Astrocyte (in vitro differentiated cells and primary cell): Measurements from ENCODE around the gene CABP1. TPM values are rescaled to one million over a fixed set of nuclear protein-coding genes. Genes with fewer than 3 reads are reported as not detected.

Source experiments
- DNase-seq: peaks from one replicate; pipeline ENCODE4 v3.0.0-alpha.2; 2010; ENCODE audit warnings: low read depth
- FAIRE-seq: peaks from 2 replicates; lab custom pipeline; 2011; peaks lifted over from hg19 to GRCh38; lab: Jason Lieb, UNC
- H2AFZ ChIP-seq: 2 replicates; pipeline ENCODE4 v1.6.0; 2012; ENCODE audit warnings: low read depth, low read length, inconsistent platforms
- H3K27ac ChIP-seq: 2 replicates; pipeline ENCODE4 v1.5.1; 2011; ENCODE audit warnings: low read depth, low read length, inconsistent platforms
- H3K27me3 ChIP-seq: 2 replicates; pipeline ENCODE4 v1.6.0; 2011; ENCODE audit warnings: low read length, inconsistent platforms; ENCODE audit not compliant: insufficient read depth
- H3K36me3 ChIP-seq: 2 replicates; pipeline ENCODE4 v1.5.1; 2011; ENCODE audit warnings: low read length, inconsistent platforms; ENCODE audit not compliant: insufficient read depth
- H3K4me1 ChIP-seq: 2 replicates; pipeline ENCODE4 v1.5.1; 2011; ENCODE audit warnings: low read length, inconsistent platforms; ENCODE audit not compliant: insufficient read depth
- H3K4me2 ChIP-seq: 2 replicates; pipeline ENCODE4 v1.6.0; 2012; ENCODE audit warnings: low read length, inconsistent platforms
- H3K4me3 ChIP-seq: 2 replicates; pipeline ENCODE4 v1.5.1; 2011; ENCODE audit warnings: low read depth, mild to moderate bottlenecking, low read length, inconsistent platforms; ENCODE audit not compliant: insufficient read depth
- H3K79me2 ChIP-seq: 2 replicates; pipeline ENCODE4 v1.6.0; 2012; ENCODE audit warnings: mild to moderate bottlenecking, low read length, inconsistent platforms; ENCODE audit not compliant: insufficient read depth
- H3K9ac ChIP-seq: 2 replicates; pipeline ENCODE4 v1.6.0; 2012; ENCODE audit warnings: mild to moderate bottlenecking, low read length, inconsistent platforms
- H3K9me3 ChIP-seq: 2 replicates; pipeline ENCODE4 v1.5.1; 2012; ENCODE audit warnings: low read depth, mild to moderate bottlenecking, low read length, inconsistent platforms; ENCODE audit not compliant: insufficient read depth
- H4K20me1 ChIP-seq: 2 replicates; pipeline ENCODE4 v1.6.0; 2012; ENCODE audit warnings: low read length, inconsistent platforms; ENCODE audit not compliant: insufficient read depth
- H3K27ac Mint-ChIP-seq: one replicate; pipeline ENCODE4 v1.8.0; 2021; ENCODE audit warnings: mild to moderate bottlenecking, mixed read lengths; ENCODE audit not compliant: unreplicated experiment
- H3K27me3 Mint-ChIP-seq: one replicate; pipeline ENCODE4 v1.8.0; 2021; ENCODE audit warnings: low read depth, mixed read lengths; ENCODE audit not compliant: unreplicated experiment
- H3K36me3 Mint-ChIP-seq: one replicate; pipeline ENCODE4 v1.8.0; 2021; ENCODE audit warnings: low read depth, mixed read lengths; ENCODE audit not compliant: unreplicated experiment
- H3K4me1 Mint-ChIP-seq: one replicate; pipeline ENCODE4 v1.8.0; 2021; ENCODE audit warnings: low read depth, mixed read lengths; ENCODE audit not compliant: unreplicated experiment
- H3K4me3 Mint-ChIP-seq: one replicate; pipeline ENCODE4 v1.8.0; 2021; ENCODE audit warnings: mild to moderate bottlenecking, moderate library complexity, mixed read lengths; ENCODE audit not compliant: unreplicated experiment
- H3K9me3 Mint-ChIP-seq: one replicate; pipeline ENCODE4 v1.8.0; 2021; ENCODE audit warnings: mild to moderate bottlenecking, mixed read lengths; ENCODE audit not compliant: unreplicated experiment
- EZH2 ChIP-seq: IDR thresholded peaks from 2 replicates; pipeline ENCODE4 v1.6.1; 2012; ENCODE audit warnings: mild to moderate bottlenecking, low read length, inconsistent platforms; ENCODE audit not compliant: insufficient read depth
- total RNA-seq: library from RNA; stranded (reverse); gene quantifications from 2 replicates; pipeline ENCODE4 v1.2.1, GENCODE V29; 2021
- TF ChIP-seq, protein P1 (sequence below): IDR thresholded peaks from 2 replicates; pipeline ENCODE4 v1.5.1; 2011; ENCODE audit warnings: low read depth, mild to moderate bottlenecking, inconsistent platforms, low read length, moderate library complexity; ENCODE audit not compliant: insufficient read depth

CABP1 gene
- total RNA-seq, 1 donor from 2014 or later = 0.30 TPM

DNA sequence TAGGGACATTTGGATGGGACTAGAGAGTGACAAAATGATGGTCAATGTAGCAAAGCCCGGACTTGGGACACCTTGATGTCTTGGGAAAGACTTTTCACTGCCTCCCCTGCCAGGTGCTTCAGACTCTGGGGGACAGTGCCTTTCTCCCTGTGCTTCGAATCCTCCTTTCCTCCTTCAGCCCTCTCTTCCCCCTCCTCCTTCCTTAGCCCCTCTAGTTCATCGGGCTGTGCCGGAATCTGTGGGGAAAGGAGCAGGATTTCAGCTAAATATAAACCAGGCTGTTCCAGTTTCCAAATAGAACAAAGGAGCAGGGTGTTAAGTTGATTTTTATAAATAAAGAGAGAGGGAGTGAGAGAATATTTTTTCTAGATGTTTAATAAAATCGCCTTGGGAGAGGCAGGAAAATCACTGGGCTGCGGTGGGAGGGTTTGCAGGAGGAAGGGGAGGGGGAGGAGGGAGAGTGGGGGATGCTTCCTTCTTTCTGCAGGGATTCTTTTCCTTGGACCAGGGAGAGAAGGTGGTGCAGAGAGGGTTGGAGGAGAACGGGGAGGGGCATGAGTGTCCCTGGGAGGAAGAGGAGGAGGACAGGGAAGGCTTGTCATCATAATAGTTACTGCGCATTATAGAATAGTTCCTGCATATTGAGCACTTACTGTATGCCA, 21.3 kb upstream of the CABP1 start:
- no peak for FAIRE-seq
- H3K27me3 ChIP-seq = peaks cover 17% of the 10 kb centered on the region
- no peaks in the 10 kb centered on the region for H3K36me3 ChIP-seq
- no peak for DNase-seq
- Mint-ChIP-seq H3K27ac (no peak overlapping the region), H3K9me3 (no peaks in the 10 kb centered on the region), H3K4me1 (no peaks in the 10 kb centered on the region), H3K27me3 (peaks cover 60% of the 10 kb centered on the region), H3K4me3 (no peak overlapping the region), H3K36me3 (no peaks in the 10 kb centered on the region)
- no peaks in the 10 kb centered on the region for H3K4me1 ChIP-seq
- TF ChIP-seq EZH2 = no peak
- TF ChIP-seq, protein P1, sequence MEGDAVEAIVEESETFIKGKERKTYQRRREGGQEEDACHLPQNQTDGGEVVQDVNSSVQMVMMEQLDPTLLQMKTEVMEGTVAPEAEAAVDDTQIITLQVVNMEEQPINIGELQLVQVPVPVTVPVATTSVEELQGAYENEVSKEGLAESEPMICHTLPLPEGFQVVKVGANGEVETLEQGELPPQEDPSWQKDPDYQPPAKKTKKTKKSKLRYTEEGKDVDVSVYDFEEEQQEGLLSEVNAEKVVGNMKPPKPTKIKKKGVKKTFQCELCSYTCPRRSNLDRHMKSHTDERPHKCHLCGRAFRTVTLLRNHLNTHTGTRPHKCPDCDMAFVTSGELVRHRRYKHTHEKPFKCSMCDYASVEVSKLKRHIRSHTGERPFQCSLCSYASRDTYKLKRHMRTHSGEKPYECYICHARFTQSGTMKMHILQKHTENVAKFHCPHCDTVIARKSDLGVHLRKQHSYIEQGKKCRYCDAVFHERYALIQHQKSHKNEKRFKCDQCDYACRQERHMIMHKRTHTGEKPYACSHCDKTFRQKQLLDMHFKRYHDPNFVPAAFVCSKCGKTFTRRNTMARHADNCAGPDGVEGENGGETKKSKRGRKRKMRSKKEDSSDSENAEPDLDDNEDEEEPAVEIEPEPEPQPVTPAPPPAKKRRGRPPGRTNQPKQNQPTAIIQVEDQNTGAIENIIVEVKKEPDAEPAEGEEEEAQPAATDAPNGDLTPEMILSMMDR = no peak
- H2AFZ ChIP-seq = no peak overlapping the region
- H3K9me3 ChIP-seq = no peaks in the 10 kb centered on the region
- H4K20me1 ChIP-seq = no peaks in the 10 kb centered on the region
- no peak overlapping the region for H3K27ac ChIP-seq
- H3K4me2 ChIP-seq = no peak overlapping the region
- H3K9ac ChIP-seq = no peak overlapping the region
- H3K79me2 ChIP-seq = no peaks in the 10 kb centered on the region
- no peak overlapping the region for H3K4me3 ChIP-seq

GRCh38 chr12:120620624-120621023, 19.8 kb upstream of the CABP1 start:
- H3K27me3 Mint-ChIP-seq = peaks cover 55% of the 10 kb centered on the region

More at GRCh38 chr12:120620624-120621023, 19.8 kb upstream of the CABP1 start:
- no peaks in the 10 kb centered on the region for H4K20me1 ChIP-seq
- H3K36me3 Mint-ChIP-seq = no peaks in the 10 kb centered on the region
- H3K27me3 ChIP-seq = peaks cover 17% of the 10 kb centered on the region
- no peaks in the 10 kb centered on the region for H3K4me1 ChIP-seq
- H3K9ac ChIP-seq = no peak overlapping the region
- no peaks in the 10 kb centered on the region for H3K79me2 ChIP-seq
- TF ChIP-seq, protein P1 = no peak
- TF ChIP-seq EZH2 = no peak
- DNase-seq = no peak
- no peaks in the 10 kb centered on the region for H3K9me3 Mint-ChIP-seq
- H3K4me2 ChIP-seq = no peak overlapping the region
- no peaks in the 10 kb centered on the region for H3K4me1 Mint-ChIP-seq
- no peak overlapping the region for H3K27ac Mint-ChIP-seq
- FAIRE-seq = no peak
- H2AFZ ChIP-seq = no peak overlapping the region
- no peak overlapping the region for H3K27ac ChIP-seq
- H3K36me3 ChIP-seq = no peaks in the 10 kb centered on the region
- H3K4me3 ChIP-seq = no peak overlapping the region
- no peaks in the 10 kb centered on the region for H3K9me3 ChIP-seq
- H3K4me3 Mint-ChIP-seq = no peak overlapping the region
